Stimulated activated CD8-positive, alpha-beta memory T cell treated with anti-CD3 and anti-CD28 coated beads, Interleukin-4, amount 100 ng/mL, for 24 hours (primary cell): ENCODE measurements around the gene NFU1.
"Not testable (repeated sequence)": the region's sequence is repeated elsewhere in the genome, so short reads cannot be mapped to it uniquely, and the experiment has no call there.

Source experiments
- DNase-seq: peaks from one replicate; pipeline ENCODE4 v3.0.0-alpha.2; 2020; ENCODE audit warnings: low read depth

Gene NFU1

GRCh38 chr2:69386789-69387734 is 50.2 kb downstream of the NFU1 start, which contains the start of gene GFPT1:
TSS of gene GFPT1 (minus strand) at chr2:69387227. CDS start at chr2:69387071, 156 bp downstream.
- DNase-seq = peak; percentile 91

- DNase-seq = no peak
Measured at GRCh38 chr2:69386360-69386759, 50.9 kb downstream of the NFU1 start.

- no peak for DNase-seq
Measured at GRCh38 chr2:69385443-69386151, 51.6 kb downstream of the NFU1 start.

- no peak for DNase-seq
Measured at GRCh38 chr2:69384618-69385081, 52.6 kb downstream of the NFU1 start.

- DNase-seq = no peak
Measured at GRCh38 chr2:69383176-69383812, 53.9 kb downstream of the NFU1 start.

DNA sequence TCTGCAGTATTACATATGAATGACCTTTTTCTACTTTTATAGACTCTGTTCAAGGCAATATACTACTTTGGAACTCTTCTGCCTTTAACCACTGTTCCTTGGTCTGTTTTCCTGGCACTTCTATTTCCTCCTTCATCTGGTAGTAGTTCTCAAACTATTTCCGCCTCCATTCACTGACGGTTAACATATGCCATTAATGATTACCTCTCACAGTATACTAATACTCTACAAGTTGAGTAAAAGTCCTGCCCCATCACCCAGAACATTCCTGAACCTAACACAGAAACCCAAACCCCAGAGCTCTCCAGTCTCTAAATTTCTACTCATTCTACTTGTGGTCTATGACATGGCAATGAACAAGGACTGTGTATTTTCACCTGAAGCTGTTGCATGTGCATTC is 54.7 kb downstream of the NFU1 start:
- no peak for DNase-seq

DNA sequence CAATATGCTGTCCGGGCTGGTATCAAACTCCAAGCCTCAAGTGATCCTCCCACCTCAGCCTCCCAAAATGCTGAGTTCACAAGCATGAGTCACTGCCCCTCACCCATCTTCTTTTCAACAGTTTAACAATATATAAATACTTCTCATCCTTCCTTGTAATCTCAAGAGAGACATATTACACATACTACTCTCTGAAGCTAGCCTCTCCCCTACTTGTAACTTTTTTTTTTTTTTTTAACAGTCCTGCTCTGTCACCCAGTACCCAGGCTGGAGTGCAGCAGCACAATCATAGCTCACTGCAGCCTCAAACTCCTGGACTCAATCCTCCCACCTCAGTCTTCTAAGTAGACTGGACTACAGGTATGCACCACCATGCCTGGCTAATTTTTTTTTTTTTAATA is 55.9 kb downstream of the NFU1 start:
- no peak for DNase-seq

DNA sequence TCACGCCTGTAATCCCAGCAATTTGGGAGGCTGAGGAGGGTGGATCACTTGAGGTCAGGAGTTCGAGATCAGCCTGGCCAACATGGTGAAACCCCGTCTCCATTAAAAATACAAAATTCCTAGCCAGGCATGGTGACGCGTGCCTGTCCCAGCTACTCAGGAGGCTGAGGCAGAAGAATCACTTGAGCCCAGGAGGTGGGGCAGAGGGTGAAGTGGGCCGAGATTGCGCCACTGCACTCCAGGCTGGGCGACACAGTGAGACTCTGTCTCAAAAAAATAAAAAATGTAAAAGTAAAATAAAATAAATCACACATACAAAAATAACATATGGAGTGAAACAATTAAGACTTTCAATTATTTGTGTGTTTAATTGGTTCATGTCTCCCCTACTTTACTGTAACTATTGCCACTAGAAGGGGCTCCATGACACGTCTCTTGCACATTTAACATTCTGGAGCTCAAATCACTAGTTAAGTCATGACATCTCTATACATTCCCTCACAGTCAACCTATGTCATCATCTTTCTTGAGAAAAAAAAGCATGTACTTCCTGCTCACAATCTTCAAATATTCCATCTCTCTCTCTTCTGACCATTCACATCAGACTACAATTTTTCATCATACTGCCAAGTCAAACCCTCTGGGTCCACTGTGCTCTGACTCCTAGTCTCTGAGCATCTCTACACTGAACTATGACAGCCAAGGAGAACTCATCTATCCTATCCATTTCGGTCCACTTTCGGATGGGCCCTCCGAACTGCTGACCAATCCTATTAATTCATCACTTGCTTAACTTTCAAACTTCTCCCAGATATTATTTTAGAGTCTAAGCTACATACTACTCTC is 56.9 kb downstream of the NFU1 start:
- no peak for DNase-seq

GRCh38 chr2:69376403-69376802 is 60.8 kb downstream of the NFU1 start:
- no peak for DNase-seq

DNA sequence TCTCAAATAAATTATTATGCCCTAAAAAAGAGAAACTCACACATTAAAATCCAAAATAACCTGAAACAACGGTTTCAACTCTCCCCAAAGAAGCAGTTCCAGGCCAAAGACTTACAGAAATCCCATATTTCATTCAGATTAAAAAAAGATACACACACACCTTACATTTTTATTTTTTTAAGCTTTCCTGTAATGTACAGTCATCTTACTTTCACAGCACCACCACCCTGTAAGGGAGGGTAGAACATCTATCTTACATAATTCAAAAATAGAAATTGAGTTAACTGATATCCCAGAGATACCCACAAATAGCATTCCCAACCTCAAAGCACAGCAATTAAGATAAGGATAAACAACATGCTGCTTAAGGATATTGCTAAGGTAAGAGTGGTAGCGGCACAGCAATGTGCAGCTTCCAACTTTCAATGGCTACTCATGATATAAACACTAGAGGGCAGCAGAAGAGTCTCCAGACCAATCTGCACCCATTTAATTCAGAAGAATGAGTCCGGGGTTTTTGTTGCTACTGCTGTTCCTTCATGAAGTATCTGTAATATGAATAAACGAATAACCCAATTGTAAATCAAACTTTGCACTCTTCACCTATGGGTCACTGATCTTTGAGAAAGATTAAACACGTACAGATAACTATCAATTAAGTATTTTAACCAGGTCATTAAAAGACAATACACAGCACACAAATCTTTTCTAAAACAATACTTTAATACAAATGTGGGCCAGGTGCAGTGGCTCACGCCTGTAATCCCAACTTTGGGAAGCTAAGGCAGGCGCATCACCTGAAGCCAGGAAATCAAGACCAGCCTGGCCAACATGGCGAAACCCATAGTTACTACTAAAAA is 61.5 kb downstream of the NFU1 start:
- no peak for DNase-seq

- DNase-seq = no peak
Measured at GRCh38 chr2:69372767-69373166, 64.5 kb downstream of the NFU1 start.

GRCh38 chr2:69369802-69370201 is 67.4 kb downstream of the NFU1 start:
- no peak for DNase-seq

- DNase-seq = no peak
Measured at GRCh38 chr2:69368588-69368987, 68.6 kb downstream of the NFU1 start.

DNA sequence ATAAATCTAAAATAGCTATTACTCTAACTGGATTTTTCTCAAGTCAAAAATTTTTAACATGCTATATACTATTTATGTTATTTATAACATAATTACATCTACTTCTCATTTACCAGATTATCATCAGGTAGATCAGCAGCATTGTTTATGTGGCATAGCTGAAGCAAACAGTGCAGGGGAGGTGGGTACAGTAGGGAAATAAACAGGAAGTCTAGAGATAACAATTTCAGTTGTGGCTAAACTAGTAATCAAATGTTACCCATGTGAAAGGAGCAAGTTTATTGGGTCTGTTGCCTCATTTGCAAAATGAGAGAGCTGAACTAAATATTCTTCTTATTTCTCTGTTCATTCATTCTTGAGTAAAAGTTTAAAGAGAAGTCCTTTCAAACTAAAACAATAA is 77.9 kb downstream of the NFU1 start:
- DNase-seq = no peak

- DNase-seq = no peak
Measured at GRCh38 chr2:69358914-69359313, 78.3 kb downstream of the NFU1 start.

DNA sequence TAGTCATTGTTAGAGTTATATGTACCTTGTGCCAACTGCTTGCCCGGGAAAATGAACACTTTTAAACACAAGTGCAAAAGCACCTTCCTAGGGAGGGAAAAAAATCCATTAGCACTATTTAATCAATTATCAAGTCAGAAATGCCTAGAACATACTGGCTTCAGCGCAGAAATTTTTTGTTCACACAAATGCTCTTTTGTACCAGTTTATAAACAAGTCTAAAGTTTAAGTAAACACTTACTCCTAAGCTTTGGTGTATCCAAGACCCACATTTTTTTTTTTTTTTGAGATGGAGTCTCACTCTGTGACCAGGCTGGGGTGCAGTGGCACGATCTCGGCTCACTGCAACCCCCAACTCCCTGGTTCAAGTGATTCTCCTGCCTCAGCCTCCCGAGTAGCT is 80.8 kb downstream of the NFU1 start:
- DNase-seq = no peak

- DNase-seq = not testable (repeated sequence)
Measured at GRCh38 chr2:69354976-69355375, 82.3 kb downstream of the NFU1 start.

GRCh38 chr2:69353360-69353759 is 83.9 kb downstream of the NFU1 start:
- DNase-seq = no peak

DNA sequence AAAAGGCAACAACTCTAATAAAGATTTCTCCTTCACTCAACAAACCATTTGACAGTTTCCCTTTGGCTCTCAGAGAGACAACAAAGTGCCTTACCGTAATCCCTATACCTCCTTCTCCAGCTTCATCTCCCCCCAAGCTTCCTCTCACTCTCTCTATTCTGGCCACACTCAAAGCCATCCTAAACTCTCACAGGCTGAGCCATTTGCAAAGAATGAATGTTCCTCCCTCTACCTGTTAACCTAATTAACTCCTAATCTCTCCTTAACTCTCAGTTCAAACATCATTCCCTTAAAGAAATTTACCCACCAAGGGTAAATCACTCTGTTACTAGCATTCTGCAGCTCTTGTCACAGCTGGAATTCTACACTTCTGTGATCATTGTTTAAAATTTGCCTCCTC is 88.5 kb downstream of the NFU1 start:
- no peak for DNase-seq
